Thoracic aorta (tissue), 2 donors: ENCODE measurements around the gene GRIK4. TPM values are rescaled to one million over a fixed set of nuclear protein-coding genes. Genes with fewer than 3 reads are reported as not detected.
A peak's percentile ranks its signal among the peaks of the same experiment; 100 is the strongest.

Experiments used
- ATAC-seq: fragments of 150-250 bp; one replicate; pipeline ENCODE4 v1.8.0; 2017; ENCODE audit warnings: low read depth; ENCODE audit not compliant: insufficient number of reproducible peaks, low FRiP score
- DNase-seq: peaks from one replicate; pipeline ENCODE4 v3.0.0-alpha.2; 2020; ENCODE audit warnings: low spot score
- H3K27ac ChIP-seq, 2 donors: fragments of 200-600 bp; sonication (generic); 1 replicate in 1 of 2; 2 replicates in 1 of 2; pipeline ENCODE4 v1.5.1; 2016; ENCODE audit warnings: mild to moderate bottlenecking in 2 of 2, moderate library complexity in 2 of 2
- H3K27me3 ChIP-seq: fragments of 200-600 bp; sonication (generic); replicated peaks from 2 replicates; pipeline ENCODE4 v1.6.0; 2016; ENCODE audit warnings: mild to moderate bottlenecking; ENCODE audit not compliant: insufficient read depth
- H3K36me3 ChIP-seq: fragments of 200-600 bp; sonication (generic); one replicate; pipeline ENCODE4 v1.5.1; 2016
- H3K4me1 ChIP-seq, 2 donors: fragments of 200-600 bp; sonication (generic); 1 replicate in 1 of 2; 2 replicates in 1 of 2; pipeline versions ENCODE4 v1.5.1 to v1.6.0; 2016; ENCODE audit warnings: low read depth in 2 of 2, mild to moderate bottlenecking in 1 of 2; ENCODE audit not compliant: control insufficient read depth in 1 of 2
- H3K4me3 ChIP-seq: fragments of 200-600 bp; sonication (generic); 2 replicates; pipeline ENCODE4 v1.5.1; 2016; ENCODE audit warnings: mild to moderate bottlenecking
- H3K9me3 ChIP-seq: fragments of 200-600 bp; sonication (generic); 2 replicates; pipeline ENCODE4 v1.5.1; 2016
- total RNA-seq, 2 donors: library from RNA; depleted of rRNA; stranded (reverse); fragments of >200 nt; gene quantifications; one replicate each; pipeline versions ENCODE4 v1.1.0 to v1.2.3, GENCODE V29; 2016
- TF ChIP-seq, protein P1 (sequence below): fragments of 200-600 bp; sonication (generic); IDR thresholded peaks from one replicate; pipeline ENCODE4 v1.5.1; 2019; ENCODE audit warnings: antibody characterized with exemption

The GRIK4 gene
- total RNA-seq, 2 donors from 2014 or later = not detected

DNA sequence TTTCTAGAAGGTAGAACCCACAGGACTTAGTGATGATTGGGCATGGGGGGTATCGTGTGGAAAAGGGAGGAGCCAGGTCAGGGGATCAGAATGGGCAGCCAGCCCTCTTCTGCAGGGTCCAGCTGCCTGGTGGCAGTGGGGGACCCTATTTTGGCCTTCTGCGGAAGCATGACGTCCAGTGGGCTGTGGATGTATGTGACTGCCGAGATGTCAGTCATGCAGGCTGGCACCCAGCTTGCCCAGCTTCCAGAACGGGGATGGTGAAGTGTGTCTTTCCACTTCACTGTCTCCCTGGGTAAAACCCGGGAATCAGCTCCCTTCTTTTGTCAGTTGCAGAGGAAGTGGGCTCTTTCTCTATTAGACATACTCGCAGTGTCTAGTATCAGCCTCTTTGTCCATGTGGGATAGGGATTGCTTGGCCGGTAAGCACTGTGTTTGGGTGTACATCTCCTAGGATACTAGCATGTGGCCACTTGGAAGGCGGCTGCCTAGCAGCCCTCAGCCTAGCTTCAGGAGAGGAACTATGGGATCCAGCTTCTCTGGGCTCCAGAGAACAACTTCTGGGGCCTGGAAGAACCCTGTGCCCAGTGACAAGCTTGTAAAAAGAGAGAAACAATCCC, 51.4 kb downstream of the GRIK4 start:
- Histone ChIP-seq H3K9me3 (no peaks in the 10 kb centered on the region), H3K4me3 (no peak overlapping the region), H3K36me3 (no peaks in the 10 kb centered on the region), H3K27me3 (no peaks in the 10 kb centered on the region), H3K27ac (no peak overlapping the region), H3K4me1 (peaks cover 0 to 10% of the 10 kb centered on the region in 2 donors)
- DNase-seq (no peak), ATAC-seq (no peak)
- TF ChIP-seq, protein P1, sequence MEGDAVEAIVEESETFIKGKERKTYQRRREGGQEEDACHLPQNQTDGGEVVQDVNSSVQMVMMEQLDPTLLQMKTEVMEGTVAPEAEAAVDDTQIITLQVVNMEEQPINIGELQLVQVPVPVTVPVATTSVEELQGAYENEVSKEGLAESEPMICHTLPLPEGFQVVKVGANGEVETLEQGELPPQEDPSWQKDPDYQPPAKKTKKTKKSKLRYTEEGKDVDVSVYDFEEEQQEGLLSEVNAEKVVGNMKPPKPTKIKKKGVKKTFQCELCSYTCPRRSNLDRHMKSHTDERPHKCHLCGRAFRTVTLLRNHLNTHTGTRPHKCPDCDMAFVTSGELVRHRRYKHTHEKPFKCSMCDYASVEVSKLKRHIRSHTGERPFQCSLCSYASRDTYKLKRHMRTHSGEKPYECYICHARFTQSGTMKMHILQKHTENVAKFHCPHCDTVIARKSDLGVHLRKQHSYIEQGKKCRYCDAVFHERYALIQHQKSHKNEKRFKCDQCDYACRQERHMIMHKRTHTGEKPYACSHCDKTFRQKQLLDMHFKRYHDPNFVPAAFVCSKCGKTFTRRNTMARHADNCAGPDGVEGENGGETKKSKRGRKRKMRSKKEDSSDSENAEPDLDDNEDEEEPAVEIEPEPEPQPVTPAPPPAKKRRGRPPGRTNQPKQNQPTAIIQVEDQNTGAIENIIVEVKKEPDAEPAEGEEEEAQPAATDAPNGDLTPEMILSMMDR = no peak

DNA sequence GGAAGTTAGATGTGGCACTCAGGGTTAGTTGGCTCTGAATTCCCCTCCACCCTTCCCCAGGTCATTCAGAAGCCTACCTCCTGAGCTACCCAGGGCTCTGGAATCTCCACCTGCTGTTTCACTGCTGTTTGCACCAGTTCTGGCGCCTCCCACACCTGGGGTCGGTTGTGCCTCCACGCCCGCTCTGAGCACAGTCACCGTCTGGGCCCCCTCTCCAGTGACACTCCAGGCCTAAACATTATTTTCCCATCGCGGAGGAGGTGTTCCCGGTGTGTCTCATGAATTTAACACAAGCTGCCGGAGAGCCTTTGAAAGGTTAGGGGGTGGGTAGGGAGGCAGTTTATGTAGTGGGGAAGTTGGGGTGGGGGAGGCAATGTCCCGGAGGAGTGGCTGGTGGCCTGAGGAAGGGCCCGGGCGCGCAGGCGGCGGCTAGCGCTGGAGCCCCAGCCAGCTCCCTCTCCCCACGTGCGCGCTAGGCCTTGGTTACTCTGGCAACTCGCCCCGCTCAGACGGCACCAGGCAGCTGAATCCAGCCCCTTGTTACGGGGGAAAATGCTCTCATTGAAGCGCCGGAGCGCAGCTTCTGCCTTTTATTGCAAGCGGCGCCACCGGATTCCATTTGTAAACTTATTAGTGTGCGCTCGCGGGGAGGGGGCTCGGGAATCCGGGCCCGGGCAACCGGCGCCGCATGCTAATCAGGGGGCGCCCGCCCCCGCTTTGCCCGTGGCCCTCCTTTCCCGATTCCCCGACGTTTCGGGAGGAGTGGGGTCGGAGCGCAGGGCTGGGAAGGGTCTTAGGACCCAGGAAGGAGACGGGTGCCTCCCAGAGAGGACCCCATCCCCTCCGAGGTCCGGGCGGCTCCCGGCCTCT, 52.4 kb downstream of the GRIK4 start:
- Histone ChIP-seq H3K4me1 (peaks cover 0 to 10% of the 10 kb centered on the region in 2 donors), H3K9me3 (no peaks in the 10 kb centered on the region), H3K4me3 (peak overlapping the region; percentile 65), H3K27me3 (no peaks in the 10 kb centered on the region), H3K36me3 (no peaks in the 10 kb centered on the region), H3K27ac (no peak overlapping the region)
- DNase-seq (no peak), ATAC-seq (no peak)
- TF ChIP-seq, protein P1 = no peak

GRCh38 chr11:120564573-120565311, 53.2 kb downstream of the GRIK4 start:
- Histone ChIP-seq H3K4me1 (peaks cover 0 to 10% of the 10 kb centered on the region in 2 donors), H3K27me3 (no peaks in the 10 kb centered on the region), H3K36me3 (no peaks in the 10 kb centered on the region), H3K9me3 (no peaks in the 10 kb centered on the region), H3K27ac (no peak overlapping the region), H3K4me3 (peak overlapping the region; percentile 65)
- DNase-seq = no peak
- no peak for ATAC-seq
- TF ChIP-seq, protein P1 = no peak

DNA sequence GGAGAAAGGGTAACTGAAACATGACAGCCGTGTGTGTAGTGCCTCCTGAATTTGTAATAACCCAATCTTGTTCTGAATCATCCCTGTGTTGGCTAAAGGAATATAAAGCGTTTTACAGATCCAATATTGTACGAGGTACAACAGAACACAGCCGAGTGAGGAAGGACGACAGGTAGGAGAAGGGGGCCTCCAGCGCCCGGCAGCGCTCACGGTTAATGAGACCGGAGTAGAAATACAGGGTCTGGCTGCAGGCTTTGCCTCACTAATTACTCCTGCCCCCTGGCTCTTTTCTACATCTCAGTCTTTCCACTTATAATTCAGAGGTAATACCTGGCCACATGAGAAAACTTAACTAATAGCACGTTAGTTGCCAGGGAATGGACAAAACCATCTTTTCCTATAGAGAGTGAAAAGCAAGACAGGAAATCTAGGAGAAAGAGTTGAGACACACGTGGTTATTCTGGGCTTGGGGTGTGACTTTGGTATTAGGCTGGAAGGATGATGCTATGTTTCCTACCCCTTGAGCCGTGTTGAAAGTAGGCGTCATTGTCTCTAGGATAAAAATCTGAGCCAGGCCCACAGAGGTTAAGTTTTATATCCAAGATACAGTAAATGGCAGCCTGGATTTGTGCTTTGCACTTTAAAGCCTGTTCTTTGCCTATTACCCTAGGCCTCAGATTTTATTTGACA, 54.1 kb downstream of the GRIK4 start:
- H3K27ac ChIP-seq = no peak overlapping the region
- DNase-seq = no peak
- H3K9me3 ChIP-seq = no peaks in the 10 kb centered on the region
- peak overlapping the region; percentile 65 for H3K4me3 ChIP-seq
- H3K4me1 ChIP-seq = peaks cover 0 to 10% of the 10 kb centered on the region in 2 donors
- no peak for ATAC-seq
- no peaks in the 10 kb centered on the region for H3K36me3 ChIP-seq
- TF ChIP-seq, protein P1 = no peak
- H3K27me3 ChIP-seq = no peaks in the 10 kb centered on the region
